Fibroblast of mammary gland (primary cell): ENCODE measurements around the gene PLCD1.
A peak's percentile ranks its signal among the peaks of the same experiment; 100 is the strongest.

Experiments used
- DNase-seq: peaks from one replicate; pipeline ENCODE4 v3.0.0-alpha.2; 2010; ENCODE audit warnings: low read depth
- H3K4me3 ChIP-seq: 2 replicates; pipeline ENCODE4 v1.5.1; 2011; ENCODE audit warnings: low read depth, mild to moderate bottlenecking, low read length, moderate library complexity; ENCODE audit not compliant: control insufficient read depth
- TF ChIP-seq, protein P1 (sequence below): conservative IDR thresholded peaks from 2 replicates; pipeline ENCODE4 v1.5.1; 2011; ENCODE audit warnings: low read depth, low read length, inconsistent platforms; ENCODE audit not compliant: control insufficient read depth, insufficient read depth

Gene PLCD1

DNA sequence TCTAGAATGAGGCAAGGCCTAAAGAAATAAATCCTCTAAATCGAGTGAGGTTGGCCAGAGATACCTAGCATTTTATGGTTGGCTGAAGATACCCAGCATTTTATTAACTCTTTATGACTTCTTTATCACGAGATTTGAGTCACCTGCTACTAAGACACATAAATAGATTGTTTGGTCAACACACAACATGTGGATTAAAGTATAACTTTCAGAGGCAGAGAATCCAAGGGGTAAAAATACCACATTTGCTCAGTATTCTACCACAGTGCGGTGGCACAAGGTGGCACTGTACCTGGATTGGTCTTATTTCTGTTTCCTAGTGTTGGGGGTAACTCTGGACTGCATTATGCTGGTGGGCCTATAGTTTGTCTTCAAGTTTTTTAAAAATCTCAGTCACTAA is 65.8 kb downstream of the PLCD1 start:
- no peak for DNase-seq
- no peak overlapping the region for H3K4me3 ChIP-seq
- TF ChIP-seq, protein P1, sequence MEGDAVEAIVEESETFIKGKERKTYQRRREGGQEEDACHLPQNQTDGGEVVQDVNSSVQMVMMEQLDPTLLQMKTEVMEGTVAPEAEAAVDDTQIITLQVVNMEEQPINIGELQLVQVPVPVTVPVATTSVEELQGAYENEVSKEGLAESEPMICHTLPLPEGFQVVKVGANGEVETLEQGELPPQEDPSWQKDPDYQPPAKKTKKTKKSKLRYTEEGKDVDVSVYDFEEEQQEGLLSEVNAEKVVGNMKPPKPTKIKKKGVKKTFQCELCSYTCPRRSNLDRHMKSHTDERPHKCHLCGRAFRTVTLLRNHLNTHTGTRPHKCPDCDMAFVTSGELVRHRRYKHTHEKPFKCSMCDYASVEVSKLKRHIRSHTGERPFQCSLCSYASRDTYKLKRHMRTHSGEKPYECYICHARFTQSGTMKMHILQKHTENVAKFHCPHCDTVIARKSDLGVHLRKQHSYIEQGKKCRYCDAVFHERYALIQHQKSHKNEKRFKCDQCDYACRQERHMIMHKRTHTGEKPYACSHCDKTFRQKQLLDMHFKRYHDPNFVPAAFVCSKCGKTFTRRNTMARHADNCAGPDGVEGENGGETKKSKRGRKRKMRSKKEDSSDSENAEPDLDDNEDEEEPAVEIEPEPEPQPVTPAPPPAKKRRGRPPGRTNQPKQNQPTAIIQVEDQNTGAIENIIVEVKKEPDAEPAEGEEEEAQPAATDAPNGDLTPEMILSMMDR: no peak

DNA sequence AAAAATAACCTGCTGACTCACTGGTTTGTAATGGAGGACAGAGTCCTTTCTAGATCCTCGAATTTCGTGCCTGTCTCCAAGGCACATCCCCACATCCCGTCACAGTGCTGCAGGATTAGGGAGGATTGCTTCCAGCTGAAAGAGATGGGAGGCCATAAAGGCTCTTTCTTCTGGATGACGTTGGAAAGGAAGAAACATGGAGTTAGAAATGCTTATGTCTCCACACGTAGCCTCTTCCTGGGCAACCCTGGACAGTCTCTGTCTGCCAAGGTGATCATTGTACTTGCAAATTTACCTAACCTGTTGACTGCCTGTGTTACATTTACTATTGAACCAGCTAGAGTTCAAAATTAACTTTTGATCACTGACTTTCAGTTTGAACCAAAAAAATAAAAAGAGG is 66.4 kb downstream of the PLCD1 start:
- peak; percentile 42 for DNase-seq
- TF ChIP-seq, protein P1: no peak
- no peak overlapping the region for H3K4me3 ChIP-seq

DNA sequence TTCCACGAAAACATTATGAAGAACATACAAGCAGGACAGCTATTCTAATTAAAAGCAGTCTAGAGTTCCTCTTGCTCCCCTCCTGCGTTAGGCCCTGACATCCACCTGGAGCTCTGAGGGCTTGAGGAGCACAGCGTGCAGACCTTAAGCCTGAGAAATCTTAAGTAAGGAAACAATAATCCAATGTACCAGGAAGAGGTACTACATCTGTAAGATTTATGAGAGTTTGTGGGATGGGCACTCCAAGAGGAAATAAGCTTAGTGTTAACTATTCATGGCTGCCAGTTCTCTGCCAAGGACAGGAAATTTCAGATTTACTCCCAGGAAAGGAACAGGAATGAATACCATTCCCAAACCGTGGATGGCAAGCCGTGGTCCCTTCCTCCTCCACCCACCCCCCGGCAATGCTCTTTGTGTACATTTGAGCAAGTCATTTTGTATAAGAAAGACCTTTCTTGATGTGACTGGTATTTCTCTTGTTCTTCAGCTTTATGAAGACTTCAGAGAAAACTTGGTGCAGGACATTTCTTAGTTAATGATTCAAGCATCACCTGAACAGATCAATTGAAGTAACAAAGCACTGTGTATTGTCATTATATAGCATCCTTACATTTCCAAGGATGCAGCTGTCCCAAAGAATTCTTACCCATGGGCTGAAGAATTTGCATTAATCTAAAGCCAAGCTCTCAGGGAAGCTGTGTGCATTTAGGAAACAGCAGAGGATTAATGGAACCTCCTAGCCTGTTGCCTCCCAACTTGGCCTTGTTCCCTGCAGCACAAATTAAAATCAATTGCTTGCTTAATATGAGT is 67.6 kb downstream of the PLCD1 start:
- no peak overlapping the region for H3K4me3 ChIP-seq
- TF ChIP-seq, protein P1: no peak
- no peak for DNase-seq

DNA sequence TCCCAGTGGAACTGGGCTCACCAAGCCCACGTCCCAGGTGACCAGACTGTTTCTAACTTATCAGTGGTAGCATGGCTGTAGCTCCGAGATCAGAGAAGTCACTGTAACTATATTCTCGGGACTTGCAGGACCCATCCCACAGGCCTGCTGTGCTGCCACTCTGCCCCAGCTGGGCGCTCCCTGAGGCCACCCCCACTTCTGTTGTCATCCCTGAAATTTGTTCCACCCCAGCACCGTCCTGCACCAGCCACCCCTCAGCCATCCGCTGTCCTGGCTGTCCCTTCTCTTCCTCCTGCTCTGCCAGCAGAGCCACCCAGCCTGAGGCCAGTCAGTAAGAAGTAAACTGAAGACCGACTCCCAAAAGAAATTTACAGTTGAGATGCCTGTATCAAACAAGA is 71.9 kb downstream of the PLCD1 start:
- no peak overlapping the region for H3K4me3 ChIP-seq
- DNase-seq: no peak

More for the DNA sequence above, 71.9 kb downstream of the PLCD1 start:
- TF ChIP-seq, protein P1: no peak
